Psoas muscle (tissue), 8 donors: Measurements from ENCODE around the gene AFF4. TPM values are rescaled to one million over a fixed set of nuclear protein-coding genes. Genes with fewer than 3 reads are reported as not detected.

Source experiments
- ATAC-seq, 4 donors: fragments of 200-7000 bp; cut with Tn5 transposase; one replicate each; pipeline ENCODE4 v1.9.1; 2020; ENCODE audit warnings: moderate library complexity in 3 of 4, mild to moderate bottlenecking in 2 of 4
- DNase-seq, 2 donors: peaks; one replicate each; pipeline ENCODE4 v3.0.0-alpha.2; 2020
- H3K27ac ChIP-seq: fragments of 200-600 bp; one replicate; pipeline ENCODE4 v1.8.0; 2022
- H3K27me3 ChIP-seq, 3 donors: fragments of 200-600 bp in 1 of 3; one replicate each; pipeline versions ENCODE4 v1.6.1 to v1.8.0; 2013 to 2022; ENCODE audit warnings: low read length in 2 of 3, mild to moderate bottlenecking in 2 of 3, moderate library complexity in 1 of 3; ENCODE audit not compliant: insufficient read depth in 3 of 3
- H3K36me3 ChIP-seq, 2 donors: fragments of 200-600 bp in 1 of 2; one replicate each; pipeline versions ENCODE4 v1.6.1 to v1.8.0; 2013 to 2022; ENCODE audit warnings: low read depth in 1 of 2, mild to moderate bottlenecking in 1 of 2, moderate library complexity in 1 of 2; ENCODE audit not compliant: insufficient read depth in 1 of 2
- H3K4me1 ChIP-seq: fragments of 200-600 bp; one replicate; pipeline ENCODE4 v1.8.0; 2022
- H3K4me3 ChIP-seq: fragments of 200-600 bp; one replicate; pipeline ENCODE4 v1.8.0; 2022; ENCODE audit warnings: mild to moderate bottlenecking
- H3K9me3 ChIP-seq: fragments of 200-600 bp; one replicate; pipeline ENCODE4 v1.8.0; 2022
- CTCF ChIP-seq: fragments of 200-600 bp; IDR thresholded peaks from one replicate; pipeline ENCODE4 v1.8.0; 2022; ENCODE audit warnings: antibody characterized with exemption
- WGBS, 3 donors: extraction: QIAGEN DNeasy Blood & Tissue Kit; methylation state at CpG; one replicate each; pipeline versions ENCODE4 v1.1.6 to v1.1.7; 2013; 5-methylcytosine and 5-hydroxymethylcytosine counted together
- intact Hi-C, 2 donors: fragments of 100-400 bp; cut with DNase I; formaldehyde crosslinking; loops; one replicate each; pipeline versions ENCODE4 v1.11.0 to v1.14.2; 2022
- polyA plus RNA-seq, 3 donors: library from polyadenylated mRNA; stranded (reverse); fragments of 200-250 nt; gene quantifications; one replicate each; pipeline ENCODE4 v1.2.3, GENCODE V29; 2013
- total RNA-seq, 4 donors: library from RNA; stranded (reverse); fragmentation: NEBNext Ultra II Directional in 2 of 4; extraction: Animal tissue kit (Norgen Biotek cat#: 25700) in 2 of 4; gene quantifications; one replicate each; pipeline versions ENCODE4 v1.2.1 to v1.2.4, GENCODE V29; 2021 to 2023
- donor health status: healthy with polysubstance abuse.
- donor health status: DM: no; HTN: no; CAD: no; lungs with moderate emphysema.
- donor health status: Bipolar disorder and iron deficiency.
- donor health status: healthy.
- donor health status: DM: yes; HTN: yes; CAD: no.
- donor health status: DM: no; HTN: no; CAD: no.
- donor health status: DM: no; HTN: no; CAD: no.
- donor health status: DM: yes; HTN: yes; CAD: no.

Gene AFF4
- total and polyA plus RNA-seq, 7 donors = 9.7 to 68.2 (median 49.6) TPM

DNA sequence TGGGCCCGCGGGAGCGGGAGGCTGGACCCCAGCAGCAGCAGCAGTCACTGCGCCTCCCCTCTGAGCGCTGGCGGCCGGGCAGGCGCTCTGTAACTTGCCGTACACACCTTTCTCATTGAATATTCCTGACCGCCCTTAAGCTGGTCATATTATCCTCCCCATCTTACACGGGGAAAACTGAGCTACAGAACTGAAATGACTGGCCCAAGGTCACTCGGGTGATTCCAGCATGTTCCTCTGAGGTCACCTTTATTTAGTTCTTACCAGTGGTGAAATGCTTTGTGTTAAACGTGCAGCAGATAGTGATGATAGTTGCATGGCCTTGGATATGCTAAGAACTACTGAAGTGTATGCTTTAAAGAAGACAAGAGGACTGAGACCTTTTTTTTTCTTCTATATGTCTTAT lies 96.4 kb downstream of the AFF4 start:
- peaks cover 7 to 48% of the 10 kb centered on the region in 2 donors for H3K36me3 ChIP-seq
- peaks cover 30% of the 10 kb centered on the region for H3K4me1 ChIP-seq
- peak overlapping the region; percentile 97 for H3K27ac ChIP-seq
- peak overlapping the region; percentile 99 for H3K4me3 ChIP-seq
- intact Hi-C loops = loop anchor here in 1 of 2 donors (5.0 to 10.0 kb wide), 2 partner anchors 35 to 492 kb away; partner anchors contain the start of gene SHROOM1
- no peak for ATAC-seq
- WGBS, 3 donors = 0 to 1% (median 1%) methylated on average over 13 of the region's 13 CpGs
- no peak for DNase-seq
- no peaks in the 10 kb centered on the region for H3K9me3 ChIP-seq
- H3K27me3 ChIP-seq = no peaks in the 10 kb centered on the region
- no peak for TF ChIP-seq CTCF

DNA sequence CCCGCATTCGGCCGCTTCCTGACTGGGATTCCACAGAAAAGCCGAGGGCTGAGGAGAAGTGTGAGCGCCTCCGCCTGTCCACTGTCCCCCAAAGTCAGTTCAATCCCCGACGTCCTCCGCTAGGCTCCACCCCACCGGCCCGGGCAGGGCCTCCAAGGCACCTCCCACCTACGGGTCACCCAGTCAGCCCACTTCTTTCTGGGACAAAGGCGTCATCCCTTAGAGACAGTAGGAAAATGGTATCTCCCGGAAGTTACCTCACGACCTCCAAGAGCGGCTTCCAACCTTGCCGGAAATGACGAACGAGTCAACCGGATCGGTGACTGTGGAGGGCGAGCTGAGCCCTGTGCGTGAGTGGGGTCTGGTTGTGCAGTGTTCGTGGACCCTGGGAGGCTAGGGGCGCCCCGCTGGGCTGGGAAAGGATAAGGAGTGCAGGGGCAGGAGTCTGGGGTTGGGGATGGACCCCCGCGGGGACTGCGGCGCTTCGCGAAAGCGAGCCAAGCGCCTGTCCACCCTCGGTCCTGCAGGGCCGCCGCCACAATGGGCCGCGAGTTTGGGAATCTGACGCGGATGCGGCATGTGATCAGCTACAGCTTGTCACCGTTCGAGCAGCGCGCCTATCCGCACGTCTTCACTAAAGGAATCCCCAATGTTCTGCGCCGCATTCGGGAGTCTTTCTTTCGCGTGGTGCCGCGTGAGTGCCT lies 96.9 kb downstream of the AFF4 start, which contains the start of the genes GDF9 and UQCRQ:
TSS of gene GDF9 (minus strand) at position 128 of the 704 bp plus-strand sequence. CDS start 1,936 bp downstream, outside the sequence.
TSS of gene UQCRQ (plus strand) at position 301 of the 704 bp plus-strand sequence. CDS start at position 541, 240 bp downstream.
- intact Hi-C loops = loop anchor here in 1 of 2 donors (5.0 to 10.0 kb wide), 2 partner anchors 34 to 492 kb away; partner anchors contain the start of gene SHROOM1

GRCh38 chr5:132865668-132866341 lies 97.6 kb downstream of the AFF4 start:
- DNase-seq (no peak), ATAC-seq (peak; percentile 48 to 63 (median 54))
- Histone ChIP-seq H3K4me3 (peak overlapping the region; percentile 99), H3K36me3 (peaks cover 7 to 36% of the 10 kb centered on the region in 2 donors), H3K4me1 (peaks cover 24% of the 10 kb centered on the region), H3K27ac (peak overlapping the region; percentile 97), H3K27me3 (no peaks in the 10 kb centered on the region), H3K9me3 (no peaks in the 10 kb centered on the region)
- intact Hi-C loops = loop anchor here in 1 of 2 donors (5.0 to 10.0 kb wide), 2 partner anchors 34 to 491 kb away; partner anchors contain the start of gene SHROOM1
- 29 to 37% (median 32%) methylated on average over 28 to 30 of the region's 30 CpGs for WGBS, 3 donors
- no peak for TF ChIP-seq CTCF

More for the DNA sequence above, 96.9 kb downstream of the AFF4 start, which contains the start of the genes GDF9 and UQCRQ:
- Histone ChIP-seq H3K4me1 (peaks cover 30% of the 10 kb centered on the region), H3K27me3 (no peaks in the 10 kb centered on the region), H3K9me3 (no peaks in the 10 kb centered on the region), H3K4me3 (peak within 1 kb of the TSS; percentile 99), H3K27ac (peak within 1 kb of the TSS; percentile 97), H3K36me3 (peaks cover 7 to 42% of the 10 kb centered on the region in 2 donors)
- 0 to 1% (median 0%) methylated on average over 50 to 55 of the region's 55 CpGs for WGBS, 3 donors
- DNase-seq = peak; percentile 95 to 97
- TF ChIP-seq CTCF = peak; percentile 12
- peak; percentile 97 to 99 (median 98) for ATAC-seq

DNA sequence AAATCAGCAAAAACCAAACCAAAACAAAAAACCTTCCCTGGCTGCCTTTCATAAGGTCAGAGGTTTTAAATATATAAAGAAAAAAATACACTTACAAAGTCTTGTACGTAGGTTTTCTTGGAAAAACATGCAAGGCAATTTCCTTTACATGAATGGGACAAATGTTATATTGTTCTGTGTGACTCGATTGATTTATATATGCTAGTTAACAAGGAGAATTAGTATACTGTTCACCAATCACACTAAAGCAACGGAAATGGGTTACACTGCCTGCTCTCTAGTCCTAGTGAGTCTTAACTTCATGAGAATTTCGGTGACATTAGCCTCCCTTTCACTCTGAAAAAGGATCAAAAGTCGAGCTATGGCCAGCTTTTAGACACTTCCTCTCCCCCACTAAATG lies 102.7 kb downstream of the AFF4 start:
- no peaks in the 10 kb centered on the region for H3K9me3 ChIP-seq
- no peak for DNase-seq
- H3K27ac ChIP-seq = no peak overlapping the region
- intact Hi-C loops = loop anchor here in 1 of 2 donors (10.0 kb wide), 1 partner anchor 486 kb away; no protein-coding TSS in a partner anchor
- no peak overlapping the region for H3K4me3 ChIP-seq
- no peak for ATAC-seq
- no peak for TF ChIP-seq CTCF
- H3K27me3 ChIP-seq = no peaks in the 10 kb centered on the region
- 65 to 67% (median 65%) methylated on average over 5 of the region's 5 CpGs for WGBS, 3 donors
- H3K4me1 ChIP-seq = peaks cover 2% of the 10 kb centered on the region
- no peaks in the 10 kb centered on the region for H3K36me3 ChIP-seq
